SK-N-SH (cell line): Measurements from ENCODE around the gene NUP210L. TPM values are rescaled to one million over a fixed set of nuclear protein-coding genes. Genes with fewer than 3 reads are reported as not detected.

Experiments used
- CTCF ChIA-PET: fragments of 300-600, 350-600 bp; formaldehyde crosslinking; extraction: SDS; loops from one replicate; lab custom pipeline; 2021; lab: Yijun Ruan, JAX
- POLR2A ChIA-PET: fragments of 350-600 bp; sonication (Branson Sonifier 250); formaldehyde crosslinking; extraction: SDS; loops from one replicate; lab custom pipeline; 2020; ENCODE audit warnings: antibody characterized with exemption, inconsistent platforms; lab: Yijun Ruan, JAX
- DNase-seq: peaks from one replicate; pipeline ENCODE4 v3.0.0; 2012
- H2AFZ ChIP-seq: fragments of 200-600 bp; sonication (generic); 2 replicates; pipeline ENCODE4 v1.8.1; 2016; ENCODE audit warnings: antibody characterized with exemption, mild to moderate bottlenecking, low read depth
- H3F3A ChIP-seq: fragments of 200-600 bp; sonication (generic); replicated peaks from 2 replicates; pipeline ENCODE3; 2016; ENCODE audit warnings: antibody characterized with exemption, mild to moderate bottlenecking; ENCODE audit not compliant: insufficient read depth
- H3K27ac ChIP-seq, 2 experiments: fragments of 200-500 bp in 1 of 2; fragments of 200-600 bp in 1 of 2; sonication (Bioruptor generic) in 1 of 2; sonication (generic), shearing (Covaris generic) in 1 of 2; 2 replicates each; pipeline versions ENCODE4 v1.5.1 to v1.6.1; 2014 to 2016; ENCODE audit warnings: low read depth in 2 of 2, inconsistent platforms in 1 of 2, low read length in 1 of 2, mild to moderate bottlenecking in 1 of 2, mixed read lengths in 1 of 2
- H3K27me3 ChIP-seq: fragments of 200-600 bp; sonication (generic), shearing (Covaris generic); 2 replicates; pipeline ENCODE4 v1.6.1; 2016; ENCODE audit warnings: mixed run types; ENCODE audit not compliant: insufficient read depth
- H3K36me3 ChIP-seq, 2 experiments: fragments of 200-500 bp in 1 of 2; fragments of 200-600 bp in 1 of 2; sonication (Bioruptor generic) in 1 of 2; sonication (generic) in 1 of 2; replicated peaks in 1 of 2; 2 replicates each; pipeline versions ENCODE3 to v1.5.1; 2014 to 2016; ENCODE audit warnings: low read length in 1 of 2, mild to moderate bottlenecking in 1 of 2; ENCODE audit not compliant: insufficient read depth in 2 of 2, control insufficient read depth in 1 of 2
- H3K4me1 ChIP-seq, 2 experiments: fragments of 200-500 bp in 1 of 2; fragments of 200-600 bp in 1 of 2; sonication (Bioruptor generic) in 1 of 2; sonication (generic), shearing (Covaris generic) in 1 of 2; 2 replicates each; pipeline versions ENCODE4 v1.5.1 to v1.6.1; 2014 to 2016; ENCODE audit warnings: low read depth in 1 of 2, low read length in 1 of 2, mixed run types in 1 of 2; ENCODE audit not compliant: insufficient read depth in 2 of 2, control insufficient read depth in 1 of 2
- H3K4me2 ChIP-seq: fragments of 200-600 bp; sonication (generic), shearing (Covaris generic); 2 replicates; pipeline ENCODE4 v1.6.1; 2017; ENCODE audit warnings: mixed run types
- H3K4me3 ChIP-seq, 2 experiments: fragments of 200-500 bp in 1 of 2; fragments of 200-600 bp in 1 of 2; sonication (Bioruptor generic) in 1 of 2; sonication (generic), shearing (Covaris generic) in 1 of 2; 2 replicates each; pipeline versions ENCODE4 v1.5.1 to v1.8.1; 2014 to 2016; ENCODE audit warnings: low read depth in 2 of 2, inconsistent platforms in 1 of 2, low read length in 1 of 2, mild to moderate bottlenecking in 1 of 2, mixed read lengths in 1 of 2, moderate library complexity in 1 of 2
- H3K79me2 ChIP-seq: fragments of 200-600 bp; sonication (generic); 2 replicates; pipeline ENCODE4 v1.8.1; 2017; ENCODE audit warnings: mild to moderate bottlenecking; ENCODE audit not compliant: insufficient read depth
- H3K9ac ChIP-seq: fragments of 200-600 bp; sonication (generic); 2 replicates; pipeline ENCODE4 v1.6.1; 2017; ENCODE audit warnings: mixed run types
- H3K9me2 ChIP-seq: fragments of 200-600 bp; sonication (generic); 2 replicates; pipeline ENCODE4 v1.6.1; 2017; ENCODE audit warnings: mixed run types
- H3K9me3 ChIP-seq: fragments of 200-600 bp; sonication (generic); 2 replicates; pipeline ENCODE4 v1.6.1; 2017; ENCODE audit warnings: mixed run types, mild to moderate bottlenecking, moderate library complexity
- H4K20me1 ChIP-seq: fragments of 200-600 bp; sonication (generic); 2 replicates; pipeline ENCODE4 v1.6.1; 2017; ENCODE audit warnings: mild to moderate bottlenecking, mixed run types; ENCODE audit not compliant: insufficient read depth
- CTCF ChIP-seq: fragments of 200-600 bp; sonication (generic); IDR thresholded peaks from 2 replicates; pipeline ENCODE4 v1.6.1; 2017; ENCODE audit warnings: antibody characterized with exemption, mild to moderate bottlenecking, moderate library complexity
- ELF1 ChIP-seq: IDR thresholded peaks from 2 replicates; pipeline ENCODE4 v1.4.0; 2012
- EP300 ChIP-seq, 2 experiments: IDR thresholded peaks; 2 replicates each; pipeline versions ENCODE4 v1.4.0 to v1.6.1; 2012; ENCODE audit warnings: borderline replicate concordance in 1 of 2, low read depth in 1 of 2, low read length in 1 of 2
- FOSL2 ChIP-seq: IDR thresholded peaks from 2 replicates; pipeline ENCODE4 v1.4.0; 2012; ENCODE audit warnings: low read depth, mild to moderate bottlenecking, moderate library complexity, borderline replicate concordance
- FOXJ3 ChIP-seq: sonication (generic); formaldehyde crosslinking; IDR thresholded peaks from 2 replicates; pipeline ENCODE4 v1.5.1; 2020; ENCODE audit warnings: mild to moderate bottlenecking, missing genetic modification reagents
- MEF2A ChIP-seq: IDR thresholded peaks from 2 replicates; pipeline ENCODE4 v1.4.0; 2012; ENCODE audit warnings: low read depth, borderline replicate concordance
- NRF1 ChIP-seq: IDR thresholded peaks from 2 replicates; pipeline ENCODE4 v1.6.1; 2012; ENCODE audit warnings: low read depth, mild to moderate bottlenecking, low read length
- RFX5 ChIP-seq: IDR thresholded peaks from 2 replicates; pipeline ENCODE4 v1.6.1; 2012; ENCODE audit warnings: mild to moderate bottlenecking, improper control_type of control experiment, low read length
- RXRA ChIP-seq: IDR thresholded peaks from 2 replicates; pipeline ENCODE4 v1.4.0; 2012; ENCODE audit warnings: low read depth, mild to moderate bottlenecking, borderline replicate concordance
- TAF1 ChIP-seq: IDR thresholded peaks from 2 replicates; pipeline ENCODE4 v1.6.1; 2012; ENCODE audit warnings: low read depth, mild to moderate bottlenecking, low read length, moderate library complexity, borderline replicate concordance
- TEAD4 ChIP-seq: IDR thresholded peaks from 2 replicates; pipeline ENCODE4 v1.4.0; 2012; ENCODE audit warnings: mild to moderate bottlenecking, borderline replicate concordance; ENCODE audit not compliant: insufficient read depth
- USF1 ChIP-seq: IDR thresholded peaks from 2 replicates; pipeline ENCODE4 v1.4.0; 2012; ENCODE audit warnings: low read depth, borderline replicate concordance
- WGBS: methylation state at CpG from one replicate; pipeline ENCODE4 v1.1.6; 2017; ENCODE audit warnings: low lambda C conversion rate; 5-methylcytosine and 5-hydroxymethylcytosine counted together
- polyA plus RNA-seq, 3 experiments: library from polyadenylated mRNA; depleted of rRNA; stranded (reverse); fragments of >200 nt; gene quantifications; 2 replicates each; pipeline ENCODE4 v1.2.3, GENCODE V29; 2012
- TF ChIP-seq, protein P1 (sequence below): IDR thresholded peaks from 2 replicates; pipeline ENCODE4 v1.4.0; 2012; ENCODE audit warnings: low read depth
- TF ChIP-seq, protein P2 (sequence below): IDR thresholded peaks from 2 replicates; pipeline ENCODE4 v1.4.0; 2012; ENCODE audit warnings: low read depth, borderline replicate concordance
- TF ChIP-seq, protein P3 (sequence below): fragments of 150-350 bp; IDR thresholded peaks from 2 replicates; pipeline ENCODE4 v1.6.1; 2017; ENCODE audit warnings: antibody characterized with exemption, low read length, low read depth, borderline replicate concordance

NUP210L gene
- polyA plus RNA-seq, 1 of the 3 experiments (the other 2 are of a cell fraction): not detected

DNA sequence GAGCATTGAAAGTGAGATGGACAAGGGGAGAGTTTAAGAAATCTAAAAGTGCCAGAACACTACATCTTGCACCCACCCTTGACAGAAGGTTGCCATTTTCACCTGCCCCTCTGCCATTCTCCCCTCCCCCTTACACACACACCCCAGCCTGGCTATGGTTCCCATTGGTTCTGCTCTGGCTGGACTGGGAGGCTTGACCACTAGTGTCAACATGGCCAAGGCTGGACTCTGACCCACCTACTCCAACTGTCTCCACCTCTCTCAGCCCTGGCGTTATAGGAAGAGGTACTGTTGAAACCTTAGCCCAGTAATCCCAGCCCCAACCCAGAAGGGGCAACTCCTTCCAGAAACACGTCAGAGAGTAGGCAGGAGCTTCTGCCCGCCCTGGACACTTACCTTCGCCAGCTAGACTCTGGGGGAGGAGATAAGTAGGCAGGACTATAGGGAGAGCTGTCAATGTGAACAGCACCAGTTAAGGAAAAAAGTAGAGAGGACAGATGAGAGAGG, 201.0 kb downstream of the NUP210L start:
- no peak for DNase-seq
- ChIA-PET POLR2A (interaction anchor here (0.9 to 1.7 kb wide), 4 partner anchors 9 to 170 kb away, joined by 3 to 4 read pairs (median 4); partner anchors contain the start of genes CREB3L4 and SLC39A1), CTCF (interaction anchor here (1.0 to 5.9 kb wide), 7 partner anchors 8 to 157 kb away, joined by 3 to 51 read pairs (median 3); partner anchors contain the start of genes DENND4B and RAB13)
- H3K9me2 ChIP-seq: no peaks in the 10 kb centered on the region
- H3K27me3 ChIP-seq: no peaks in the 10 kb centered on the region
- H4K20me1 ChIP-seq: peaks cover 41% of the 10 kb centered on the region
- H3K27ac ChIP-seq: no peak overlapping the region
- H3K9me3 ChIP-seq: no peaks in the 10 kb centered on the region
- peaks cover 4% of the 10 kb centered on the region for H3F3A ChIP-seq
- H3K4me1 ChIP-seq: peaks cover 5 to 31% of the 10 kb centered on the region in 2 experiments; a peak in 3 of 4 replicates
- peaks cover 60% of the 10 kb centered on the region for H3K79me2 ChIP-seq
- H3K4me3 ChIP-seq: no peak overlapping the region
- H2AFZ ChIP-seq: no peak overlapping the region
- H3K9ac ChIP-seq: no peak overlapping the region
- H3K36me3 ChIP-seq: peaks cover 9 to 48% of the 10 kb centered on the region in 2 experiments
- TF ChIP-seq, protein P1, sequence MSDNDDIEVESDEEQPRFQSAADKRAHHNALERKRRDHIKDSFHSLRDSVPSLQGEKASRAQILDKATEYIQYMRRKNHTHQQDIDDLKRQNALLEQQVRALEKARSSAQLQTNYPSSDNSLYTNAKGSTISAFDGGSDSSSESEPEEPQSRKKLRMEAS: no peak
- TF ChIP-seq CTCF (no peak), FOSL2 (no peak), MEF2A (no peak), USF1 (no peak), NRF1 (no peak), RFX5 (no peak), RXRA (no peak), ELF1 (no peak), FOXJ3 (no peak), EP300 (IDR thresholded peaks at IDR 0.05; ENCODE audit: borderline replicate concordance in 1 of 2, low read depth in 1 of 2, low read length in 1 of 2) (no peak), TEAD4 (no peak), TAF1 (no peak)
- TF ChIP-seq, protein P2, sequence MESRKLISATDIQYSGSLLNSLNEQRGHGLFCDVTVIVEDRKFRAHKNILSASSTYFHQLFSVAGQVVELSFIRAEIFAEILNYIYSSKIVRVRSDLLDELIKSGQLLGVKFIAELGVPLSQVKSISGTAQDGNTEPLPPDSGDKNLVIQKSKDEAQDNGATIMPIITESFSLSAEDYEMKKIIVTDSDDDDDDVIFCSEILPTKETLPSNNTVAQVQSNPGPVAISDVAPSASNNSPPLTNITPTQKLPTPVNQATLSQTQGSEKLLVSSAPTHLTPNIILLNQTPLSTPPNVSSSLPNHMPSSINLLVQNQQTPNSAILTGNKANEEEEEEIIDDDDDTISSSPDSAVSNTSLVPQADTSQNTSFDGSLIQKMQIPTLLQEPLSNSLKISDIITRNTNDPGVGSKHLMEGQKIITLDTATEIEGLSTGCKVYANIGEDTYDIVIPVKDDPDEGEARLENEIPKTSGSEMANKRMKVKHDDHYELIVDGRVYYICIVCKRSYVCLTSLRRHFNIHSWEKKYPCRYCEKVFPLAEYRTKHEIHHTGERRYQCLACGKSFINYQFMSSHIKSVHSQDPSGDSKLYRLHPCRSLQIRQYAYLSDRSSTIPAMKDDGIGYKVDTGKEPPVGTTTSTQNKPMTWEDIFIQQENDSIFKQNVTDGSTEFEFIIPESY: no peak
- TF ChIP-seq, protein P3, sequence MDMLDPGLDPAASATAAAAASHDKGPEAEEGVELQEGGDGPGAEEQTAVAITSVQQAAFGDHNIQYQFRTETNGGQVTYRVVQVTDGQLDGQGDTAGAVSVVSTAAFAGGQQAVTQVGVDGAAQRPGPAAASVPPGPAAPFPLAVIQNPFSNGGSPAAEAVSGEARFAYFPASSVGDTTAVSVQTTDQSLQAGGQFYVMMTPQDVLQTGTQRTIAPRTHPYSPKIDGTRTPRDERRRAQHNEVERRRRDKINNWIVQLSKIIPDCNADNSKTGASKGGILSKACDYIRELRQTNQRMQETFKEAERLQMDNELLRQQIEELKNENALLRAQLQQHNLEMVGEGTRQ: no peak
- 95% methylated on average over 4 of the region's 4 CpGs for WGBS
- no peak overlapping the region for H3K4me2 ChIP-seq
